CD14-positive monocyte (primary cell): ENCODE results near the gene CFHR5. TPM values are rescaled to one million over a fixed set of nuclear protein-coding genes. Genes with fewer than 3 reads are reported as not detected.

Experiments
- DNase-seq, 3 donors: peaks; one replicate each; pipeline ENCODE4 v3.0.0-alpha.2; 2011 to 2022
- H2AFZ ChIP-seq: 2 replicates; pipeline ENCODE4 v1.6.0; 2012; ENCODE audit warnings: mild to moderate bottlenecking, low read depth, low read length, inconsistent platforms; ENCODE audit not compliant: insufficient read depth, poor library complexity, severe bottlenecking
- H3K27ac ChIP-seq, 2 donors: 1 replicate in 1 of 2; 2 replicates in 1 of 2; pipeline ENCODE4 v1.5.1; 2012 to 2013; ENCODE audit warnings: low read length in 2 of 2, control low read depth in 1 of 2, inconsistent platforms in 1 of 2, low read depth in 1 of 2, mild to moderate bottlenecking in 1 of 2
- H3K27me3 ChIP-seq, 2 donors: one replicate each; pipeline versions ENCODE4 v1.6.0 to v1.6.1; 2011 to 2013; ENCODE audit warnings: low read length in 2 of 2; ENCODE audit not compliant: control insufficient read depth in 2 of 2, insufficient read depth in 2 of 2
- H3K36me3 ChIP-seq, 2 donors: replicated peaks in 1 of 2; 1 replicate in 1 of 2; 2 replicates in 1 of 2; pipeline versions ENCODE4 v1.5.1 to v1.6.1; 2012 to 2013; ENCODE audit warnings: low read length in 2 of 2, control low read depth in 1 of 2, inconsistent platforms in 1 of 2, mild to moderate bottlenecking in 1 of 2; ENCODE audit not compliant: insufficient read depth in 2 of 2, control insufficient read depth in 1 of 2
- H3K4me1 ChIP-seq, 2 donors: 1 replicate in 1 of 2; 2 replicates in 1 of 2; pipeline versions ENCODE4 v1.5.1 to v1.6.1; 2012 to 2013; ENCODE audit warnings: low read length in 2 of 2, control low read depth in 1 of 2, inconsistent platforms in 1 of 2, mild to moderate bottlenecking in 1 of 2, moderate library complexity in 1 of 2; ENCODE audit not compliant: insufficient read depth in 2 of 2, control insufficient read depth in 1 of 2
- H3K4me2 ChIP-seq: replicated peaks from 2 replicates; pipeline ENCODE3; 2012; ENCODE audit warnings: low read length, moderate library complexity, mild to moderate bottlenecking; ENCODE audit not compliant: poor library complexity, severe bottlenecking; ENCODE audit errors: extremely low read depth
- H3K4me3 ChIP-seq, 3 experiments: fragments of 200-600 bp in 1 of 3; sonication (generic) in 1 of 3; replicated peaks in 1 of 3; 1 replicate in 2 of 3; 2 replicates in 1 of 3; pipeline ENCODE4 v1.5.1; 2011 to 2013; ENCODE audit warnings: low read length in 3 of 3, mild to moderate bottlenecking in 3 of 3, control low read depth in 2 of 3, low read depth in 2 of 3, inconsistent platforms in 1 of 3, moderate library complexity in 1 of 3
- H3K79me2 ChIP-seq: 2 replicates; pipeline ENCODE4 v1.6.0; 2012; ENCODE audit warnings: mild to moderate bottlenecking, control low read depth, inconsistent platforms, low read length, moderate library complexity; ENCODE audit not compliant: insufficient read depth
- H3K9ac ChIP-seq: 2 replicates; pipeline ENCODE4 v1.6.0; 2017; ENCODE audit warnings: low read length, mild to moderate bottlenecking; ENCODE audit not compliant: insufficient read depth, poor library complexity, severe bottlenecking
- H3K9me3 ChIP-seq, 2 donors: replicated peaks in 1 of 2; 1 replicate in 1 of 2; 2 replicates in 1 of 2; pipeline versions ENCODE4 v1.5.1 to v1.6.1; 2012 to 2013; ENCODE audit warnings: low read length in 2 of 2, control low read depth in 1 of 2; ENCODE audit not compliant: control insufficient read depth in 1 of 2, insufficient read depth in 1 of 2
- H4K20me1 ChIP-seq: 2 replicates; pipeline ENCODE4 v1.6.0; 2012; ENCODE audit warnings: mild to moderate bottlenecking, low read length, control low read depth, moderate library complexity; ENCODE audit not compliant: insufficient read depth
- H3K27ac Mint-ChIP-seq, 7 donors: one replicate each; pipeline ENCODE4 v1.8.0; 2020; ENCODE audit warnings: mild to moderate bottlenecking in 7 of 7, mixed read lengths in 7 of 7, moderate library complexity in 6 of 7, inconsistent platforms in 2 of 7
- H3K27me3 Mint-ChIP-seq, 3 donors: one replicate each; pipeline ENCODE4 v1.8.0; 2021 to 2022; ENCODE audit warnings: low read depth in 3 of 3, mild to moderate bottlenecking in 3 of 3, mixed read lengths in 3 of 3, moderate library complexity in 3 of 3, inconsistent platforms in 1 of 3
- H3K36me3 Mint-ChIP-seq, 2 donors: one replicate each; pipeline ENCODE4 v1.8.0; 2020; ENCODE audit warnings: mixed read lengths in 2 of 2, inconsistent platforms in 1 of 2, mild to moderate bottlenecking in 1 of 2
- H3K4me1 Mint-ChIP-seq: one replicate; pipeline ENCODE4 v1.8.0; 2020; ENCODE audit warnings: mild to moderate bottlenecking, mixed read lengths
- H3K4me3 Mint-ChIP-seq, 2 donors: one replicate each; pipeline ENCODE4 v1.8.0; 2020; ENCODE audit warnings: mild to moderate bottlenecking in 2 of 2, mixed read lengths in 2 of 2, moderate library complexity in 1 of 2
- H3K9me3 Mint-ChIP-seq, 7 donors: one replicate each; pipeline ENCODE4 v1.8.0; 2020 to 2022; ENCODE audit warnings: mixed read lengths in 7 of 7, mild to moderate bottlenecking in 6 of 7, moderate library complexity in 6 of 7, inconsistent platforms in 2 of 7
- CTCF ChIP-seq: fragments of 200-600 bp; IDR thresholded peaks from one replicate; pipeline ENCODE4 v1.8.0; 2022; ENCODE audit warnings: antibody characterized with exemption, mild to moderate bottlenecking
- WGBS: methylation state at CpG from one replicate; pipeline ENCODE4 v1.1.5; 2013; ENCODE audit warnings: missing lambda C conversion rate; ENCODE audit not compliant: insufficient coverage; 5-methylcytosine and 5-hydroxymethylcytosine counted together
- intact Hi-C, 2 donors: fragments of 100-400 bp; cut with micrococcal nuclease; formaldehyde crosslinking; loops; one replicate each; pipeline versions ENCODE4 v1.15.0 to v1.15.1; 2023
- polyA plus RNA-seq, 3 donors: library from polyadenylated mRNA; depleted of rRNA in 1 of 3; unstranded in 2 of 3; stranded (reverse) in 1 of 3; fragments of 300-500 nt in 2 of 3; fragments of >200 nt in 1 of 3; fragmentation: Illumina TruSeq in 2 of 3; gene quantifications; 1 replicate in 2 of 3; 2 replicates in 1 of 3; pipeline ENCODE4 v1.2.3, GENCODE V29; 2012 to 2021

The CFHR5 gene
- polyA plus RNA-seq, 3 donors, result not detected

GRCh38 chr1:197008861-197009260, 31.5 kb downstream of the CFHR5 start:
- no peak overlapping the region for H3K27ac Mint-ChIP-seq
- no peaks in the 10 kb centered on the region for H3K36me3 ChIP-seq
- peaks cover 0 to 4% of the 10 kb centered on the region in 2 donors for H3K9me3 ChIP-seq
- H2AFZ ChIP-seq, result no peak overlapping the region
- H3K4me1 ChIP-seq, result no peaks in the 10 kb centered on the region
- H3K9ac ChIP-seq, result no peak overlapping the region
- intact Hi-C loops, result no loop called here
- no peaks in the 10 kb centered on the region for H3K27me3 ChIP-seq
- H3K27me3 Mint-ChIP-seq, result peaks cover 0 to 2% (median 0%) of the 10 kb centered on the region in 3 donors
- H3K9me3 Mint-ChIP-seq, result peaks cover 4 to 13% (median 7%) of the 10 kb centered on the region in 7 donors
- WGBS, result 100% methylated on average over 2 of the region's 6 CpGs
- no peak overlapping the region for H3K27ac ChIP-seq
- no peaks in the 10 kb centered on the region for H4K20me1 ChIP-seq
- H3K4me3 Mint-ChIP-seq, result no peak overlapping the region
- H3K4me2 ChIP-seq, result no peak overlapping the region
- H3K36me3 Mint-ChIP-seq, result no peaks in the 10 kb centered on the region
- H3K4me3 ChIP-seq, result no peak overlapping the region
- TF ChIP-seq CTCF, result no peak
- no peaks in the 10 kb centered on the region for H3K79me2 ChIP-seq
- DNase-seq, result no peak
- no peaks in the 10 kb centered on the region for H3K4me1 Mint-ChIP-seq

GRCh38 chr1:197011614-197012013, 34.3 kb downstream of the CFHR5 start:
- H3K4me1 Mint-ChIP-seq, result no peaks in the 10 kb centered on the region
- Histone ChIP-seq H3K9me3 (peaks cover 0 to 4% of the 10 kb centered on the region in 2 donors), H2AFZ (no peak overlapping the region), H3K4me1 (no peaks in the 10 kb centered on the region), H3K4me3 (no peak overlapping the region), H3K27me3 (no peaks in the 10 kb centered on the region), H3K9ac (no peak overlapping the region), H3K36me3 (no peaks in the 10 kb centered on the region), H3K79me2 (no peaks in the 10 kb centered on the region), H3K27ac (no peak overlapping the region), H3K4me2 (no peak overlapping the region), H4K20me1 (no peaks in the 10 kb centered on the region)
- intact Hi-C loops, result no loop called here
- H3K4me3 Mint-ChIP-seq, result no peak overlapping the region
- H3K36me3 Mint-ChIP-seq, result no peaks in the 10 kb centered on the region
- H3K27me3 Mint-ChIP-seq, result peaks cover 0 to 2% (median 0%) of the 10 kb centered on the region in 3 donors
- DNase-seq, result no peak
- H3K9me3 Mint-ChIP-seq, result peaks cover 4 to 13% (median 7%) of the 10 kb centered on the region in 7 donors
- no CpG with 5 or more reads among the region's 1 CpG for WGBS
- no peak overlapping the region for H3K27ac Mint-ChIP-seq
- no peak for TF ChIP-seq CTCF
